ENCODE measurements around the gene VIPR1.

The VIPR1 gene

DNA sequence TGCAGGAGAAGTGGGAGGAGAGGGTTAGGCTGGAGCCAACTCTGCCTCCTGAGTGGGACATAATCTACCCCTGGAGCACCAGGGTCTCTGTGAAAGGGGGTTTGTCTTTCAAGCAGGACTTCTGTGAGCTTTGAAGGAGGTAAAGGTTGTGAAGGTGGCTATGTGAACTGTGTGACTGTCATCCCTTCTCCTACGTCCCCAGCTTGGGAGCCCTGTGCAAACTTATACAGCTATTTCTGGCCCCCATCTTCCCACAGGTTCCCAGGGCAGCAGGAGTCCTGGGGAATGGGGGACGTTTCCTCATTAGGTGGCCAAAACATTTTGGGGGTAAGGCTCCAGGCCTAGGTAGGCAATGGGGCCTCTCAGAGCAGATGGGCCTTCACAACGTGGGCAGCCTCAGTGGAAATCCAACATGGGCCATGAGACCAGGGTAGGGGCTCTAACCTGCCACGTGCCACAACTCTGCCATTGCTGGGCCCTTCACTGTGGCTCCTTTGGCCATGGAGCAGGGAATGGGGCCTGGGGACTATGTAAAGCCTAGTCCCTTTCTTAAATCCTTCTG lies 3.5 kb downstream of the VIPR1 start:
- Histone ChIP-seq H3K9me3 (ENCODE audit: control insufficient read depth, insufficient read depth, low read depth, low read length) (no peaks in the 10 kb centered on the region), H3K27ac (ENCODE audit: extremely low read depth, low read depth, low read length) (no peak overlapping the region), H3K4me3 (ENCODE audit: low read depth, low read length) (no peak overlapping the region), H3K36me3 (ENCODE audit: control insufficient read depth in 2 of 2, insufficient read depth in 1 of 2, low read length in 2 of 2) (no peaks in the 10 kb centered on the region), H3K4me1 (ENCODE audit: control insufficient read depth, insufficient read depth, low read length) (no peaks in the 10 kb centered on the region)
- POLR2A ChIA-PET: no interaction called here
- TF ChIP-seq ZNF214 (tag by site-specific recombination; IDR thresholded peaks at IDR 0.05; ENCODE audit: borderline replicate concordance): no peak
- TF ChIP-seq SP7 (tag by site-specific recombination; IDR thresholded peaks at IDR 0.05): no peak
- no peak for TF ChIP-seq ZNF580 (tag by site-specific recombination; IDR thresholded peaks at IDR 0.05)
- TF ChIP-seq, protein P1, sequence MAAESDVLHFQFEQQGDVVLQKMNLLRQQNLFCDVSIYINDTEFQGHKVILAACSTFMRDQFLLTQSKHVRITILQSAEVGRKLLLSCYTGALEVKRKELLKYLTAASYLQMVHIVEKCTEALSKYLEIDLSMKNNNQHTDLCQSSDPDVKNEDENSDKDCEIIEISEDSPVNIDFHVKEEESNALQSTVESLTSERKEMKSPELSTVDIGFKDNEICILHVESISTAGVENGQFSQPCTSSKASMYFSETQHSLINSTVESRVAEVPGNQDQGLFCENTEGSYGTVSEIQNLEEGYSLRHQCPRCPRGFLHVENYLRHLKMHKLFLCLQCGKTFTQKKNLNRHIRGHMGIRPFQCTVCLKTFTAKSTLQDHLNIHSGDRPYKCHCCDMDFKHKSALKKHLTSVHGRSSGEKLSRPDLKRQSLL (tag by site-specific recombination; IDR thresholded peaks at IDR 0.05): no peak
- no peak for TF ChIP-seq REPIN1 (tag by site-specific recombination; IDR thresholded peaks at IDR 0.05; ENCODE audit: low read depth)
- no peak for TF ChIP-seq ZNF707 (tag by site-specific recombination; IDR thresholded peaks at IDR 0.05)
- TF ChIP-seq, protein P2, sequence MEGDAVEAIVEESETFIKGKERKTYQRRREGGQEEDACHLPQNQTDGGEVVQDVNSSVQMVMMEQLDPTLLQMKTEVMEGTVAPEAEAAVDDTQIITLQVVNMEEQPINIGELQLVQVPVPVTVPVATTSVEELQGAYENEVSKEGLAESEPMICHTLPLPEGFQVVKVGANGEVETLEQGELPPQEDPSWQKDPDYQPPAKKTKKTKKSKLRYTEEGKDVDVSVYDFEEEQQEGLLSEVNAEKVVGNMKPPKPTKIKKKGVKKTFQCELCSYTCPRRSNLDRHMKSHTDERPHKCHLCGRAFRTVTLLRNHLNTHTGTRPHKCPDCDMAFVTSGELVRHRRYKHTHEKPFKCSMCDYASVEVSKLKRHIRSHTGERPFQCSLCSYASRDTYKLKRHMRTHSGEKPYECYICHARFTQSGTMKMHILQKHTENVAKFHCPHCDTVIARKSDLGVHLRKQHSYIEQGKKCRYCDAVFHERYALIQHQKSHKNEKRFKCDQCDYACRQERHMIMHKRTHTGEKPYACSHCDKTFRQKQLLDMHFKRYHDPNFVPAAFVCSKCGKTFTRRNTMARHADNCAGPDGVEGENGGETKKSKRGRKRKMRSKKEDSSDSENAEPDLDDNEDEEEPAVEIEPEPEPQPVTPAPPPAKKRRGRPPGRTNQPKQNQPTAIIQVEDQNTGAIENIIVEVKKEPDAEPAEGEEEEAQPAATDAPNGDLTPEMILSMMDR (tag by site-specific recombination; IDR thresholded peaks at IDR 0.05): no peak
- TF ChIP-seq BCL11A (tag by site-specific recombination; IDR thresholded peaks at IDR 0.05; ENCODE audit: low read depth): no peak
- CTCF ChIA-PET: no interaction called here

DNA sequence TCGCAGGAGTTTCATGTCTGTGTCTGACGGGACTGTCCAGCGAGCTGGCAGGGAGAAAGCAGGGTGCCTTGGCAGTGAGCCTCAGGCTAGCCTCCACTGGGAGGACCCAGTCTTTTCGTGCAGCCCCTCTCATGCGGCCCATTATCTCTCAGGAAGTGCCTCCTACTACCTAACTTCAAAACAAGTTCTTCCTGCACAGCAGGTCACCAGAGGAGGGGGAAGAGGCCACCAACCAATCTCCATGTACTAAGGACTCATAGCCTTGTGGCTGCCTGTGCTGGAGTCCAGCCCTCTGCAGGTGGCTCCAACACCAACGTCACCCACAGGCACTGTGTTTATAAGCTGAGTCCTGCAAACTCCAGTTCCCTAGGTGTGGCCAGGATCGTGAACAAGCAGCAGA lies 4.8 kb downstream of the VIPR1 start:
- peak; percentile 53; the same call in 1 of the 2 replicates for TF ChIP-seq ZNF600 (tag by site-specific recombination; IDR thresholded peaks at IDR 0.05)
- no peak for TF ChIP-seq ZNF23 (tag by site-specific recombination; IDR thresholded peaks at IDR 0.05; ENCODE audit: borderline replicate concordance)
- TF ChIP-seq ZIC2 (tag by site-specific recombination; IDR thresholded peaks at IDR 0.05): peak; percentile 91
- TF ChIP-seq ZNF621 (tag by site-specific recombination; IDR thresholded peaks at IDR 0.05): no peak
- no peak for TF ChIP-seq ZNF335 (tag by site-specific recombination; conservative IDR thresholded peaks at IDR 0.05)
- TF ChIP-seq GLIS1 (tag by site-specific recombination; IDR thresholded peaks at IDR 0.05): peak; percentile 15; the same call in 1 of the 2 replicates
- TF ChIP-seq ZNF830 (tag by site-specific recombination; IDR thresholded peaks at IDR 0.05; ENCODE audit: low read depth): no peak
- no peaks in the 10 kb centered on the region for H3K4me1 ChIP-seq (ENCODE audit: control insufficient read depth, insufficient read depth, low read length)
- H3K36me3 ChIP-seq (ENCODE audit: control insufficient read depth in 2 of 2, insufficient read depth in 1 of 2, low read length in 2 of 2): no peaks in the 10 kb centered on the region
- H3K27ac ChIP-seq (ENCODE audit: extremely low read depth, low read depth, low read length): no peak overlapping the region
- H3K4me3 ChIP-seq (ENCODE audit: low read depth, low read length): no peak overlapping the region
- H3K9me3 ChIP-seq (ENCODE audit: control insufficient read depth, insufficient read depth, low read depth, low read length): no peaks in the 10 kb centered on the region
- ChIA-PET POLR2A (no interaction called here), CTCF (no interaction called here)

- no peaks in the 10 kb centered on the region for H3K4me1 ChIP-seq (ENCODE audit: control insufficient read depth, insufficient read depth, low read length)
- ChIA-PET CTCF (interaction anchor here (1.2 kb wide), 1 partner anchor 261 kb away, joined by 5 read pairs; no protein-coding TSS in a partner anchor), POLR2A (no interaction called here)
- no peak overlapping the region for H3K27ac ChIP-seq (ENCODE audit: extremely low read depth, low read depth, low read length)
- no peaks in the 10 kb centered on the region for H3K9me3 ChIP-seq (ENCODE audit: control insufficient read depth, insufficient read depth, low read depth, low read length)
- TF ChIP-seq ZNF580 (tag by site-specific recombination; IDR thresholded peaks at IDR 0.05) (no peak), ZNF132 (tag by site-specific recombination; IDR thresholded peaks at IDR 0.05; ENCODE audit: borderline replicate concordance) (no peak), ZNF747 (tag by site-specific recombination; IDR thresholded peaks at IDR 0.05) (no peak)
- TF ChIP-seq, protein P3, sequence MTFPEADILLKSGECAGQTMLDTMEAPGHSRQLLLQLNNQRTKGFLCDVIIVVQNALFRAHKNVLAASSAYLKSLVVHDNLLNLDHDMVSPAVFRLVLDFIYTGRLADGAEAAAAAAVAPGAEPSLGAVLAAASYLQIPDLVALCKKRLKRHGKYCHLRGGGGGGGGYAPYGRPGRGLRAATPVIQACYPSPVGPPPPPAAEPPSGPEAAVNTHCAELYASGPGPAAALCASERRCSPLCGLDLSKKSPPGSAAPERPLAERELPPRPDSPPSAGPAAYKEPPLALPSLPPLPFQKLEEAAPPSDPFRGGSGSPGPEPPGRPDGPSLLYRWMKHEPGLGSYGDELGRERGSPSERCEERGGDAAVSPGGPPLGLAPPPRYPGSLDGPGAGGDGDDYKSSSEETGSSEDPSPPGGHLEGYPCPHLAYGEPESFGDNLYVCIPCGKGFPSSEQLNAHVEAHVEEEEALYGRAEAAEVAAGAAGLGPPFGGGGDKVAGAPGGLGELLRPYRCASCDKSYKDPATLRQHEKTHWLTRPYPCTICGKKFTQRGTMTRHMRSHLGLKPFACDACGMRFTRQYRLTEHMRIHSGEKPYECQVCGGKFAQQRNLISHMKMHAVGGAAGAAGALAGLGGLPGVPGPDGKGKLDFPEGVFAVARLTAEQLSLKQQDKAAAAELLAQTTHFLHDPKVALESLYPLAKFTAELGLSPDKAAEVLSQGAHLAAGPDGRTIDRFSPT (tag by site-specific recombination; IDR thresholded peaks at IDR 0.05): no peak
- H3K36me3 ChIP-seq (ENCODE audit: control insufficient read depth in 2 of 2, insufficient read depth in 1 of 2, low read length in 2 of 2): no peaks in the 10 kb centered on the region
- H3K4me3 ChIP-seq (ENCODE audit: low read depth, low read length): no peak overlapping the region
Measured at GRCh38 chr3:42507761-42508335, 5.4 kb downstream of the VIPR1 start.
